ENCODE data around the gene DNTTIP2.

DNTTIP2 gene

GRCh38 chr1:93845538-93846205 lies 33.3 kb downstream of the DNTTIP2 start:
- ChIA-PET POLR2A (interaction anchor here (0.7 to 1.4 kb wide), 2 partner anchors 27 to 226 kb away, joined by 3 read pairs; no protein-coding TSS in a partner anchor), CTCF (interaction anchor here (1.0 to 2.5 kb wide), 14 partner anchors 8 to 227 kb away, joined by 3 to 15 read pairs (median 4); partner anchors contain the start of gene GCLM)
- peak; percentile 29 for DNase-seq (ENCODE audit: extremely low spot score)
- no peak for TF ChIP-seq CTCF (IDR thresholded peaks at IDR 0.05; ENCODE audit: control extremely low read depth, extremely low read depth, low read depth, missing control alignments)

- CTCF ChIA-PET = interaction anchor here (0.7 to 6.4 kb wide), 29 partner anchors 10 to 540 kb away, joined by 3 to 81 read pairs (median 3); partner anchors contain the start of genes BCAR3 and DR1
- TF ChIP-seq CTCF (IDR thresholded peaks at IDR 0.05; ENCODE audit: control extremely low read depth, extremely low read depth, low read depth, missing control alignments) = peak; percentile 72
- DNase-seq (ENCODE audit: extremely low spot score) = peak; percentile 62
- POLR2A ChIA-PET = no interaction called here
Observed at GRCh38 chr1:93844262-93845045, 34.6 kb downstream of the DNTTIP2 start.

GRCh38 chr1:93842750-93843500 lies 36.1 kb downstream of the DNTTIP2 start:
- ChIA-PET CTCF (interaction anchor here (0.8 to 6.4 kb wide), 9 partner anchors 8 to 226 kb away, joined by 4 to 81 read pairs (median 7); no protein-coding TSS in a partner anchor), POLR2A (no interaction called here)
- DNase-seq (ENCODE audit: extremely low spot score) = no peak
- no peak for TF ChIP-seq CTCF (IDR thresholded peaks at IDR 0.05; ENCODE audit: control extremely low read depth, extremely low read depth, low read depth, missing control alignments)

- ChIA-PET POLR2A (no interaction called here), CTCF (interaction anchor here (0.8 to 6.4 kb wide), 3 partner anchors 9 to 211 kb away, joined by 6 to 81 read pairs (median 64); no protein-coding TSS in a partner anchor)
Observed at GRCh38 chr1:93841771-93842170, 37.2 kb downstream of the DNTTIP2 start.

GRCh38 chr1:93840956-93841482 lies 38.0 kb downstream of the DNTTIP2 start:
- no peak for TF ChIP-seq CTCF (IDR thresholded peaks at IDR 0.05; ENCODE audit: control extremely low read depth, extremely low read depth, low read depth, missing control alignments)
- DNase-seq (ENCODE audit: extremely low spot score) = no peak
- ChIA-PET CTCF (interaction anchor here (0.8 to 6.4 kb wide), 4 partner anchors 15 to 221 kb away, joined by 3 to 64 read pairs (median 6); no protein-coding TSS in a partner anchor), POLR2A (no interaction called here)

More at GRCh38 chr1:93841771-93842170, 37.2 kb downstream of the DNTTIP2 start:
- no peak for TF ChIP-seq CTCF (IDR thresholded peaks at IDR 0.05; ENCODE audit: control extremely low read depth, extremely low read depth, low read depth, missing control alignments)
- no peak for DNase-seq (ENCODE audit: extremely low spot score)

Measured in GM10248 (cell line).